Adipocyte (in vitro differentiated cells): ENCODE measurements around the gene PSMG4.
A peak's percentile ranks its signal among the peaks of the same experiment; 100 is the strongest.

Source experiments
- DNase-seq: peaks from one replicate; pipeline ENCODE4 v3.0.0-alpha.2; 2015; ENCODE audit warnings: low read depth
- H3K27me3 ChIP-seq: replicated peaks from 2 replicates; pipeline ENCODE4 v1.7.0; 2013; ENCODE audit warnings: mild to moderate bottlenecking, low read length, moderate library complexity; ENCODE audit not compliant: control insufficient read depth, insufficient read depth
- H3K36me3 ChIP-seq: 2 replicates; pipeline ENCODE4 v1.7.0; 2013; ENCODE audit warnings: low read length, mild to moderate bottlenecking, moderate library complexity; ENCODE audit not compliant: control insufficient read depth, insufficient read depth, severe bottlenecking
- H3K4me1 ChIP-seq: 2 replicates; pipeline ENCODE4 v1.7.0; 2013; ENCODE audit warnings: mild to moderate bottlenecking, low read length, moderate library complexity; ENCODE audit not compliant: control insufficient read depth, insufficient read depth
- H3K4me3 ChIP-seq: 2 replicates; pipeline ENCODE4 v1.7.0; 2013; ENCODE audit warnings: mild to moderate bottlenecking, low read length, moderate library complexity
- H3K9ac ChIP-seq: 2 replicates; pipeline ENCODE4 v1.7.0; 2013; ENCODE audit warnings: mild to moderate bottlenecking, low read length, moderate library complexity
- H3K9me3 ChIP-seq: 2 replicates; pipeline ENCODE4 v1.7.0; 2013; ENCODE audit warnings: mild to moderate bottlenecking, low read length, moderate library complexity; ENCODE audit not compliant: control insufficient read depth

PSMG4 gene

DNA sequence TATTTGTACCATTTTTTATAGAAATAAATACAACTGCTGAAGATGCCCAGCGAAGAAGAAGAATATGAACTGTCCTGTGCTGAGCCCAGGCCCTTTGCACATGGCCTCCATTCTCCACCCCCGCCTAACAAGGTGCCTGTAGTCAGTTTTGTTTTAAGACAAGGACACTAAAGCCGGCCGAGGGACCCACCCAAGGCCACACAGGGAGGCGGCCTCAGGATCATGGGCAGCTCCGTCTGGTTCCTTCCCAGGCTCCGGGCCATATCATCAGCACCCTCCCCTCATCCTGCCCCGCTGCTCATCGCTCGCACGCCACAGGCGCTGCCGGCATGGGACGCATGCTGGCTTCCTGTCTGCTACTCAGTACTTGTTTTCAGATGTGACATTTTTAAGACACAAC is 21.3 kb downstream of the PSMG4 start:
- H3K27me3 ChIP-seq: no peaks in the 10 kb centered on the region
- H3K9me3 ChIP-seq: no peaks in the 10 kb centered on the region
- no peak overlapping the region for H3K9ac ChIP-seq
- peaks cover 24% of the 10 kb centered on the region for H3K4me1 ChIP-seq
- H3K36me3 ChIP-seq: peaks cover 34% of the 10 kb centered on the region
- H3K4me3 ChIP-seq: no peak overlapping the region
- DNase-seq: no peak

DNA sequence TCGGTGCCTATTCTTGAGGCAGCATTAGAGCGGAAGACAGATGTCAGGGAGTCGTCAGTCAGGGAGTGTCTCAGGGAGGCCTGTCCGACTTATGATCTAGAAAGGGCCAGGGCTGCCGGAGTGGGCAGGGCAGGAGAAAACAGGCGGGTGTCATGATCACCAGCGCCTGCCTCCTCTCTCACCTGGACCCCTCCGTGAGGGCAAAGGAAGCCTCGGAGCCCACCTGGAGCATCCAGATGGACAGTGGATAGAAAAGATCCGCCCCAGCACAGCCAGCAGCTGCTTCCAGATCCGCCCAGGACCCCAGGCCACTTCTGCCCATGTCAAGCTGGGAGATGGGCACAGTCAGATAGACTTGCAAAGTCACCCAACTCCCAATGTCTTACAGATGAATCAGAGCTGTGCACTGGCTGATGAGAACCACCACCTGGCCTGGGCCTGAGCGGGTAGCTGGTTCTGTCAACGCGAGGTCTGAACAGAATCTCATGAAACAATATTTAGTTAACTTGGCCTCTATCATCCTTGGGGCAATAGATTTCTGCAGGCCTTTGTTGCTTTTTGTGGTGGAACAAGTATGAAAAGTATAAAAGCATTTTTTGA is 22.2 kb downstream of the PSMG4 start:
- peak; percentile 35 for DNase-seq
- peaks cover 24% of the 10 kb centered on the region for H3K4me1 ChIP-seq
- H3K9me3 ChIP-seq: no peaks in the 10 kb centered on the region
- H3K9ac ChIP-seq: peak overlapping the region; percentile 64
- no peaks in the 10 kb centered on the region for H3K27me3 ChIP-seq
- peaks cover 42% of the 10 kb centered on the region for H3K36me3 ChIP-seq
- no peak overlapping the region for H3K4me3 ChIP-seq

DNA sequence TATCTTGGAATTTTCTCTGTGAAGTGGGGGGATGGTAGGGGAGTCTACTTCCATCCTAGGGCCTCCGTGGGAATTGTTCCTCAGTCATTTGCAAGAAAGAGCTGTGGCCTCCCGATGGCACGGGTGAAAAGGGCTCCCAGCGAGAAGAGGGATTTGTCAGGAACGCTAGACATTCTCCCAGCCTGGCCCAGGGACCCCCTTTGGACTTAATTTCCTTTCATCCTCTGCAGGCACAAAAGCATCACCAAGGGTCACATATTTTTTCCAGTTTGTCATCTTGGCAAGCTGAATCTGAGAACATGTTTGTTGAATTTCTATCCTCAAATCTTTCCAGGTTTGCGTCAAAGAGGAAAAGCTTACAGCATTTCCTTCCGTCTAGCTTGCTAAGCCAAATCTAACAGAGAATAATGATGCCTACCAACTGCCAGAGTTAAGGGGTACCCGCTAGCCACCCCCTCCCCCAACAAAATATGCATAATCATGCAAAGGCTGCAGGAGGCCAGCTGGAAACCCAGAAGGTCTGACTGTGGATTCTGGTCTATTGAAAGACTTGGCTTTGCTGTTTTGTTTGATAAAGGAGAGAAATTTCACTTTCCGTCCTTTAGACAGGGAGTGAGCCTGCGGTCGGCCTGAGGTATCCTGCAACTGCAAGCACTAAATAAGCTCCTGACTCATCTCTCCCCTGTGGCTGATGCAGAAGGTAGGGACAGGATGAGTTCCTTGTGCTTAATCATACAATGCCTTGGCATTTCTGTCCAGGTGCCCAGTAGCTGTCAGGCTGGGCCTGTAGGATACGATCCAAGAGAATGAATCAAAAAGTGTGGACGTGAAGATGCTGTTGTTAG is 23.1 kb downstream of the PSMG4 start:
- peak overlapping the region; percentile 64 for H3K9ac ChIP-seq
- peak; percentile 78 for DNase-seq
- peaks cover 40% of the 10 kb centered on the region for H3K36me3 ChIP-seq

DNA sequence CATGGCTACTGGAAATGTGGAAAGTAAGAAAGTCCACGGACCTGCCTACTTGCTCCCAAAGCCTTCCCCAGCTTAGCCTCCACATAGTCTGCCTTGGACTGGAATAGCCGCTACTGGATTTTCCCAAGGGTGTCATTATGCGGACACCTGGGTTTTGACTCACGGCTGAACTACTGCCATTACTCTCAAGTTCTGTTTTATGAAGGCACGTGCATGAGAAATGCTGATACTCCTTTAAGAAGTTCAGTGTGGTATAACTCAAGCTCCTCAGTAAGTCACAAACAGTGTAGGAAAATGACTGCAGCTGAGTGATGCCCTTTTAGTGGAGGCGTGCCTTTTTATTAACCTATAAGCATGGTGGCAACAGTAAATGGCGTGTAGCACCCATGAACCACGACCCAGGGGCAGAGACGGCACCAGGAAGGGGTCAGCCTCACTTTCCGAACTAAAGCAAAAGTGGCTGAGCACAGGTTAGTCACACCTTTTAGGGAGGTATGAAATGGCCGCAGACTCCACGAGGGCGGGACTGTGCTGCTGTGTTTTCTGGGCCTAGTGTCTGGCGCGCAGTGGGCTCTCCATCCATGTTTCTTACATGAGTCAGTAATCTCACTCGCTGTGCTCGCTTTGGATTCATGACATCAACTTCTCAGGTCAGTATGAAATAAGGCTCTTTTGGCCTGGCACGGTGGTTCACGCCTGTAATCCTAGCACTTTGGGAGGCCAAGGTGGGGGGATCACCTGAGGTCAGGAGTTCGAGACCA is 23.9 kb downstream of the PSMG4 start:
- Histone ChIP-seq H3K4me3 (peak overlapping the region; percentile 19), H3K27me3 (no peaks in the 10 kb centered on the region), H3K36me3 (peaks cover 40% of the 10 kb centered on the region), H3K4me1 (peaks cover 24% of the 10 kb centered on the region), H3K9me3 (no peaks in the 10 kb centered on the region), H3K9ac (peak overlapping the region; percentile 64)
- DNase-seq: no peak

More for the DNA sequence above, 23.1 kb downstream of the PSMG4 start:
- H3K27me3 ChIP-seq: no peaks in the 10 kb centered on the region
- H3K4me1 ChIP-seq: peaks cover 24% of the 10 kb centered on the region
- peak overlapping the region; percentile 19 for H3K4me3 ChIP-seq
- H3K9me3 ChIP-seq: no peaks in the 10 kb centered on the region

DNA sequence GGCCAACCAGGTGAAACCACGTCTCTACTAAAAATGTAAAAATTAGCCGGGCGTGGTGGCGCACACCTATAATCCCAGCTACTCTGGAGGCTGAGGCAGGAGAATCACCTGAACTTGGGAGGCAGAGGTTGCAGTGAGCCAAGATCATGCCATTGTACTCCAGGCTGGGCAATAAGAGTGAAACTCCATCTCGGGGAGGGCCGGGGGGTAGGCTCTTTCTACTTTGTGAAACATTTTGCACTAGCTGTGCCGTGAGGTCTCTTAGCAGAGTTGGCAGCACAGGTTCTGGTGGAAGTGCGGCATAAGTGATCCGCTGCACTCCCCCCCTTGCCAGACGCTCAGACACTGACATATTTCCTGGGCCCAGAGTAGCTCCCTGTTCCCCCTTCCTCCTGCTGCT is 24.5 kb downstream of the PSMG4 start:
- Histone ChIP-seq H3K4me3 (no peak overlapping the region), H3K27me3 (no peaks in the 10 kb centered on the region), H3K36me3 (peaks cover 43% of the 10 kb centered on the region), H3K9me3 (no peaks in the 10 kb centered on the region), H3K9ac (no peak overlapping the region), H3K4me1 (peaks cover 24% of the 10 kb centered on the region)
- DNase-seq: no peak

DNA sequence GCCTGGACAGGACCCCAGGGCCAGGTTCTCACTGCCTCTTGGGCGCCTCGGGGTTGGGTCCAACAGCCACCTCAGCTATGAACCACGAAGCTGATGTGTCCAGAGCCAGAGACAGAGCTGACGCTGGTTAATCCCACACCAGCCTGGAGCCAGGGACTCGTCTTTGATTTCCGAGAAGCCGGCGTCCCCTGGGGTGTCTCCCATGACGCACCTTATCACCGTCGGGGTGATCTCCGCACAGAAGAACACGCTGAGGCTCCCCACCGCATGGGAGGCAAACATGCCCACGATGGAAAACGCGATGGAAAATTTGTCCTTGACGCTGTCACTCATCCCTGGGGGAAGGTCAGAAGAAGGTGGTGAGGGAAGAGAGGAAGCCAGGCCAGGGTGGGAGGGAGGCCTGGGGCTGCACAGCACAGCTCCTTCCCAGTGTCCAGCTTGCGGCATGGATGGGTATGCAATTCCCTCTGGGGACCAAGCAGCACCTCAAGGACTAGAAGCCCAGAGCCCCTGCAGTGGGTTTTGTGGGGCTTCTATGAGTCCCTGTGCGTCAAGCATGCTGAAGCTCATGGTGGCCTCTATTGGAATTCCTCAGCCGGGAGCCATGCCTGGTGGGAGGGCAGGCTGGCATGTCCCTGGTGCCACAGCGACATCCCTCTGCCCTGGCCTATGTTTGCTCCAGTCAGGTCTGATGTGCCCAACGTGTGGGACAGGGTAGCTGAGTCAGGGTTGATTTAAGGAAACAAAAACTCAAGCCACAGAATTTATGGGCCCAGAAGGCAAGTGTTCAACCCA is 25.1 kb downstream of the PSMG4 start:
- no peak for DNase-seq
- H3K36me3 ChIP-seq: peaks cover 48% of the 10 kb centered on the region
- no peak overlapping the region for H3K9ac ChIP-seq

DNA sequence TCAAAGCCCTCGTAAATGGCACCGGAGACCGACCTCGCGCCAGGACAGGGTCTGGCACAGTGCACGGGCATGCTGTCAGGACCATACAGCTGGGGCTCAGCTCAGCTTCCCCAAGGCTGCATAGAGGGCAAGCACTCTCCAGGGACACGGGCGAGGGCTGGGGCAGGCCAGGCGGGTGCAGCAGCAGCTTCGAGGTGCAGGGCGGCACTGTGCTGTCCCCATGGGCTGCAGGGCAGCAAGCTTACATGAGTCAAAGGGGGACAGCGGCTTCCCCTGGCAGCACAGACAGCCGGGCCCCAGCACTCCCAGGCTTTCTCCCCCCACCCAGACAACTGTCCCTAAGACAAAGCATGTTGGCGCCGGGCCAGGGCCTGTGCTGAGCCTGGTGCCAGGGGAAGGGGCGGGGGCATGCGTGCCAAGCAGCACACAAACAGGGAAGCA is 25.7 kb downstream of the PSMG4 start:
- Histone ChIP-seq H3K27me3 (no peaks in the 10 kb centered on the region), H3K9ac (no peak overlapping the region), H3K4me1 (peaks cover 24% of the 10 kb centered on the region), H3K36me3 (peaks cover 48% of the 10 kb centered on the region), H3K9me3 (no peaks in the 10 kb centered on the region), H3K4me3 (no peak overlapping the region)
- no peak for DNase-seq

More for the DNA sequence above, 25.1 kb downstream of the PSMG4 start:
- Histone ChIP-seq H3K27me3 (no peaks in the 10 kb centered on the region), H3K4me3 (no peak overlapping the region), H3K9me3 (no peaks in the 10 kb centered on the region), H3K4me1 (peaks cover 24% of the 10 kb centered on the region)

DNA sequence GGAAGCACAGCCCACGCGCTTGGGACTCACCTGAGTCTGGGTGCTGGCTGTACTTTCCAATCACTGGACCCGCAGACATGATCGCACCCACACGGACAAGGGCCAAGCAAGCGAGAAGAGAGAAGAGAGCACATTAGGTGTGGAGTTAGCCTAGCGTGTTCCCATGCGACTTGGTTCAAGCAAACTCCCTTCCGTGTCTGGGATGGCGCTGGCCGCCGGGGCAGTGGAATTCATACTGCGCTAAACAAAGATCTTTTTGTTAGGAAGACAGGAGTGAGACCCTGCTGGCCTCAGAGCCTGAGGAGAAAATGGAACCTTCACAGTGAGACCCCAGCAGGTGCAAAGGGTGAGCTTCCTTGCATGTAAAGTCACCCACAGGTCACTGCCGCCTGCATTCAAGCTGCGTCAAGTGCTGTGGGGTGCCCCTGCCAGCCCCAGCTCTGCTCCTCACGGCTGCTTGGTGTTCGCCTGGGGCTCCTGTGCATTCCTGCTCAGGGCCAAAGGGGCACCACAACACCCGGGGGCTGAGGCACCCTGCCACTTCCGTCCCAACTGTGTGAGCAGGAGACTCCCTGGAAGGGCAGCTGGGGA is 26.4 kb downstream of the PSMG4 start:
- DNase-seq: no peak
- H3K4me1 ChIP-seq: peaks cover 19% of the 10 kb centered on the region
- H3K27me3 ChIP-seq: no peaks in the 10 kb centered on the region
- no peaks in the 10 kb centered on the region for H3K9me3 ChIP-seq
- H3K9ac ChIP-seq: no peak overlapping the region
- H3K36me3 ChIP-seq: peaks cover 49% of the 10 kb centered on the region
- H3K4me3 ChIP-seq: no peak overlapping the region

DNA sequence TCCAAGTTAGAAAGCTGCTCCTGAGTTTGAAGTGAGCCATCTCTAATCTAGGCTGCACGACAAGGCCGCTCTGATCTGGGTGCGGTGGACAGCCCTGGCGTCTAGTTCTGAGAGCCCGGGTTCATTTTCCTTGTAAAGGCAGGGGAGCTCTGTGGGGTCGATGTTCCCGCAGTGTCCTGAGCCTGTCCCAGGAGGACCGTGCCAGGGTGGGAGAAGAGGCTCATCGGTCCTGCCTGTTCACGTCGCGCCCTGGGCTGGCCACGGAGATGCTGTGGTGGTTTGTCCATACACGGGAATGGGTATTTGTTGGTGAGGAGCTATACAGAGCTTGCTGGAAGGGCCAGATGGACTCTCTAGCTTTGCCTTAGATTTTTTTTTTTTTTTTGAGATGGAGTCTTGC is 27.0 kb downstream of the PSMG4 start:
- Histone ChIP-seq H3K4me3 (no peak overlapping the region), H3K9ac (no peak overlapping the region), H3K36me3 (peaks cover 55% of the 10 kb centered on the region), H3K9me3 (no peaks in the 10 kb centered on the region), H3K4me1 (peaks cover 19% of the 10 kb centered on the region), H3K27me3 (no peaks in the 10 kb centered on the region)
- DNase-seq: no peak

DNA sequence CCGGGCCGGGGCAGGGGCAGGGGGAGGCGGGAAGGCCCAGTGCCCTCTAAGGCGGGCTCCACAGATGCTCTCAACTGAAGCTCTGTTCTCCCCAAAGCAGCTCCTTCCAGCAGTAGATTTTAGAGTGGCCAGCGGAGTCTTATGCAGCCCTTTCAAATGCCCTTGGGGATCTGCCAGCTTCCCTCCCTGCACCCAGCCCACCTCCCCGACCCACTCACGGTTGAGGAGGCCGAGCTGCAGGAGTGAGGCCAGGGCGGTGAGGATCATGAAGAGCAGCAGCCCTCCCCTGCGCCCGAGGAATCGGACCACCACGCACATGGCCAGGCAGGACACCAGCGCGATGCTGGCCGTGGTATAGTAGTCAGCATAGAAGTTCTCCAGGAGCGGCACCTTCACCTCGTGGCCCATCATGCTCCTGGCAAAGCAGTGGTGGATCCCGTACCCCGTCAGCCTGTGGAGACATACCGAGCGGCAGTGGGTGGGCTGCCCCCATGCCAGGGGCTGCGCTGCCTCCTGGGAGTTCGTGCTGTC is 28.0 kb downstream of the PSMG4 start:
- Histone ChIP-seq H3K4me3 (no peak overlapping the region), H3K27me3 (no peaks in the 10 kb centered on the region), H3K9ac (no peak overlapping the region), H3K4me1 (peaks cover 12% of the 10 kb centered on the region), H3K36me3 (peaks cover 65% of the 10 kb centered on the region), H3K9me3 (no peaks in the 10 kb centered on the region)
- no peak for DNase-seq
